ENCODE measurements around the gene EPB41L3.
"Not testable (repeated sequence)": the region's sequence is repeated elsewhere in the genome, so short reads cannot be mapped to it uniquely, and the experiment has no call there.

The EPB41L3 gene

DNA sequence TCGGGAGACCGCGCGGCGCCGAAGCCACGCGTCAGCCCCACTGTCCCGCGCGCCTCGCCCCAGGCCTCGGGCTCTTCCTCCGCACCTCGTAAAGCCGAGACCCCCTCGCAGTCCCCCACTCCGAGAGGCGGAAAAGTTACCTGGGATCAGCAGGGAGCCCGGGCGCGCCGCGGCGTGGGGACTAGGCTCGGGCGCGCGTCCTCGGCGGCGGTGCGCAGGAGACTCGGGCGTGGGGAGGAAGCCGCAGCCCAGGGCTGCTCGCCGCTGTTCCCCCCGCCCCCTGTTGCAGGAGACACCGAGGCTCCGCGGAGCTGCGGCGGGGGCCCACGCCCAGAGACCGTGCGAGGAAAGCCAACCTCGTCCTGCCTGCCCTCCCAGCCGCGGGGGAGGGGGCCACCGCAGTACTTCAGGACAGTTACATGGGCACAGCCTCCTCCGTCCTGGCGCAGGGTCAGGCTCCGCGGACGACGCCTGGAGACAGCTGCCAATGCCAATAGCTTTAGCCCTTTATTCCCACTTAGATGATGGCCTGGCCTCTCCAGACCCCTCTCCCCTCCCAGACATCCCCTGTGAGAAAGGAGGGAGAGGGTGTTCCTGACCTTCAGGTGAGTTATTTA lies at the start of gene EPB41L3:
TSS of gene EPB41L3 (minus strand) at position 225 of the 617 bp plus-strand sequence. CDS start 54,814 bp downstream, outside the sequence.
- DNase-seq (no peak), ATAC-seq (no peak)
- Mint-ChIP-seq H3K36me3 (ENCODE audit: low read depth) (no peaks in the 10 kb centered on the region), H3K27me3 (peaks cover 46% of the 10 kb centered on the region), H3K4me3 (peak within 1 kb of the TSS; percentile 41), H3K4me1 (peaks cover 5% of the 10 kb centered on the region), H3K27ac (no peak within 1 kb of the TSS), H3K9me3 (no peaks in the 10 kb centered on the region)

DNA sequence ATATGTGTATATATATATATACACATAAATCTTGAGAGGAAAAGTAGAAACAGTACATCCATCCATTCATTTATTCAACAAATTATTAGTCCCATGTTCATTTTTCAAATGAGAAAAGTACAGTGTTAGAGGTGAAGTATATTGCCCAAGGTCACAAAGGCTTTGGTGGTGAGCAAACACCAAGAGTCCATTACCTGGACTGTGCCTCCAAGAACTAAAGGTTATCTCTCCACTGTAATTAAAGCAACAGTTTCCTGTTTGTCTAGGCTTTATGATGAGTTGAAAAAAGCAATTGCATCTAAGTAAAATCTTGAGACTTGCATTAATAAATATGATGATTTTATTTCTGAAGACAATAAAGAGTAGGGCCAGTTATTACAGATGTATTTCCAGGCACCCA lies 44.7 kb upstream of the EPB41L3 start:
- ATAC-seq (no peak), DNase-seq (no peak)
- Mint-ChIP-seq H3K4me1 (no peaks in the 10 kb centered on the region), H3K36me3 (ENCODE audit: low read depth) (peaks cover 1% of the 10 kb centered on the region), H3K27me3 (peaks cover 2% of the 10 kb centered on the region), H3K27ac (no peak overlapping the region), H3K9me3 (peaks cover 26% of the 10 kb centered on the region), H3K4me3 (no peak overlapping the region)

DNA sequence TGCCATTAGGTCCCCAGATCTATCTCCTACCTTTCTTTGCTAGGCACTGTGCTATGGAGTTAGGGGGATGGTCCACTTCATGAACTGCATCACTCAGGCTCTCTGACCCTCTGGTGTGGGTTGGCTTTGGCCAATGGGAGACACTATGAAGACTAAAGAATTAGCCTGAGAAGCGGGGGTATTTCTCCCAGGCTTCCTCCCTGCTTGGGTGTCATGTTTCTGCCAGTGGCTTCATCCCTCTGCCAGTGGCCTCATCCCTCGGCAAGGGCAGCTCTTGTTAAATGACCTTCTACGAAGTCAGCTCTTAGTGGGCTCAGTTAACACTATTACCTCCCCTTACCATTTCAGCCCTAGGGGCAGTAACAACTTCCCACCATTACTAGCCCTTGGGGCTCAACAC lies 41.9 kb upstream of the EPB41L3 start:
- DNase-seq (no peak), ATAC-seq (no peak)
- H3K27ac Mint-ChIP-seq = no peak overlapping the region
- H3K4me3 Mint-ChIP-seq = no peak overlapping the region
- H3K36me3 Mint-ChIP-seq (ENCODE audit: low read depth) = no peaks in the 10 kb centered on the region
- no peaks in the 10 kb centered on the region for H3K4me1 Mint-ChIP-seq
- H3K27me3 Mint-ChIP-seq = peaks cover 2% of the 10 kb centered on the region
- peaks cover 5% of the 10 kb centered on the region for H3K9me3 Mint-ChIP-seq

DNA sequence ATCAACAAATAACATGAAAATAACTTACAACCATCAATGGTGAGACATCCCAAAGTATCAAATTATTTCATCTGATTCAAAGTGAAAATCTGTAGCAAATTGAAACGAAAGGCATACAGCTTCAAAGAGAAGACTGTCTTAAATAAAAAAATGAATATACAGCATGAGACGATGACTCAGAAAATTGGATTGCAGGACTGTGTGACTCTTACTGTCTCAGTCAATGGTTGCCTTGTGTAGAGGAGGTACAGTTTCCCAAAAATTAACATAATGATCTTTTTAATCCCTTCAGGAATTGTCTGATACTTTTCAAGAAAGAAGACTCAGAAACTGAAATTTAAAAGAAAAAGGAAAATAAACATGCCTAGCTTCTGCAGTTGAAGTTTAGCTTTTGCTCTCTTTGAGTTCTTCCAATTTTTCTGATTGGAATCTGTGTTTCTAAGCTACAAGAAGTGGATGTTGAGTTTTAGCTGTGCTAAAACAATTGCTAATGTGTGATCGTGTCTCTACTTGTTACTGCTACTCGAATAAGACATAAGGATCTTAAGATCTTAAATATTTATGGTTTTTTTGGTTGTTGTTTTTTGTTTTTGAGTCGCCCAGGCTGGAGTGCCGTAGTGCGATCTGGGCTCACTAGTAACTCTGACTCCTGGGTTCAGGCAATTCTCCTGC lies 41.1 kb upstream of the EPB41L3 start:
- no peak overlapping the region for H3K27ac Mint-ChIP-seq
- no peaks in the 10 kb centered on the region for H3K9me3 Mint-ChIP-seq
- no peaks in the 10 kb centered on the region for H3K4me1 Mint-ChIP-seq
- peaks cover 4% of the 10 kb centered on the region for H3K27me3 Mint-ChIP-seq
- DNase-seq (no peak), ATAC-seq (no peak)
- H3K36me3 Mint-ChIP-seq (ENCODE audit: low read depth) = no peaks in the 10 kb centered on the region
- no peak overlapping the region for H3K4me3 Mint-ChIP-seq

DNA sequence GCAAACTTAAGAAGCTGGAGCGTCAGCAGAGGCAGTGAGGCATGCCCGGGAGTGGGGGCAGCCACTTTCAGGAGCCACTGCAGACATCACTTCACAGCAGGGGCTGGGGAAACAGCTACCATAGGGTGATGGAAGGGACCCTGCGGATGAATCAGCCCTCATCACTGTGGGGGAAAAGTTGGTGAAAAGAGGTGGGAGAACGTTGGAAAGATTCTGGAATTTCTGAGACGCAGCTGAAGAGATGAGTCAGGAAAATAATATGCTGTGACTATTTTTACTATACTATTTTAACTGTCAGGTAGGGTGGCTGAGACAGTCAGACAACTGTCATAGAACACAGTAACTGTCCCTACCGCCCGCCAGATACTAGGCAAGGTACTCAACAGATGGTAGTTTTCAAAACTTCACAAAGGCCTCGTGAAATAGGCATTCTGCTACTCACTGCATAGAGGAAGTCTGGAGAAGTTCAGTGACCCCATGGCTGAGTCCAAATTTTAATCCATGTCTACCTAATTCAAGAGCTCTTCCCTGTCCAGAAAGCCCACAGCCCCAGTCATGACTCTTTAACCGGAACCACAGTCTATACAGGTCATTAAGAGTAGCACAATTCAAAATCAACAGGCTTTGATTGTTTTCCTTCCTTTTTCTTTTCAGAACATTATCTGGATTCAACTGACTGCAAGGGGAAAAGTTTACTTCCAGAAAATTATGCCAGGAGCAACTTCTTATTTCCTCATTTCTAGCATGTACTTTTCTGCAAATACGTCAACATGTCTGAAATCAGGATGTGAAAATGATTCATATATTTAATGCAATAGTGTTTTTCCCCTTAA lies 39.3 kb upstream of the EPB41L3 start:
- Mint-ChIP-seq H3K4me3 (no peak overlapping the region), H3K4me1 (no peaks in the 10 kb centered on the region), H3K27me3 (peaks cover 5% of the 10 kb centered on the region), H3K27ac (no peak overlapping the region), H3K36me3 (ENCODE audit: low read depth) (no peaks in the 10 kb centered on the region), H3K9me3 (no peaks in the 10 kb centered on the region)
- no peak for ATAC-seq
- no peak for DNase-seq

DNA sequence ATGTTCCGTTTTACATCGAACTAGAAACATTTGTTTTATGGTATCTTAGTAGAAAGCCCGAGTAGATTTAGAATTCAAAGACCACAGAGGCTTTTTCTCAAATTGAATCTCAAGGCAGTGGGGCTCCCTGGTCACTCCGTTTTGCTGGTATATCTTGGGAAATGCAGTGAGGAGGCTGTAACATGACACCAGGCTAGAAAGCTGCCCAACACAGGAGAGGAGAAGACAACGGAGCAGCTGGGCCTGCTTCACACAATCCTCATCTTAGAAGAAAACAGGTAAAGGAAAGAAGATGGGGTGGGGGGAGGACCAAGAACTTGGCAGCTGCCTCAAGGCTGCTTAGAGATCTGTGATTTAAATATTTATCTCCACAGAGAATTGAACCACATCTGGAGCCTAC lies 38.3 kb upstream of the EPB41L3 start:
- no peaks in the 10 kb centered on the region for H3K4me1 Mint-ChIP-seq
- H3K36me3 Mint-ChIP-seq (ENCODE audit: low read depth) = no peaks in the 10 kb centered on the region
- no peak for DNase-seq
- no peak overlapping the region for H3K4me3 Mint-ChIP-seq
- peaks cover 5% of the 10 kb centered on the region for H3K27me3 Mint-ChIP-seq
- no peaks in the 10 kb centered on the region for H3K9me3 Mint-ChIP-seq
- ATAC-seq = no peak
- H3K27ac Mint-ChIP-seq = no peak overlapping the region

DNA sequence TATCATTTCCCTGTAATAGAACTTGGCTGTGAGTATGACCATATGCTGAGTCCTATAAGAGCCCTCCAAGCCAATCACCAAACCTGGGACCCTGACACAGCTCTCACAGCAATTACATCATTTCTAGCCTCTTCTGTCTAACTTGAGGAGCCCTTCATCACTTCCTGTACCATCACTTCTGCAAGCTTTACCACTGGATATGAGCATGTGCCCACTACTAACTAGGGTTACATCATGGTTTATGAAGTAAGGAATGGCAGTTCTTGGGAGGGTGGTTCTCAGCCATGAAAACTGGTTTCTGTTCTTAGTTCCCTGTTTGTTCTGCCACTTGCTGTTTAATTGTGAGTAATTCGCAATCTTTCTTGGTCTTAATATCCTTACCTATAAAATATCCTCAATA lies 31.0 kb upstream of the EPB41L3 start:
- Mint-ChIP-seq H3K4me3 (no peak overlapping the region), H3K9me3 (no peaks in the 10 kb centered on the region), H3K4me1 (no peaks in the 10 kb centered on the region), H3K36me3 (ENCODE audit: low read depth) (no peaks in the 10 kb centered on the region), H3K27me3 (peaks cover 5% of the 10 kb centered on the region), H3K27ac (no peak overlapping the region)
- DNase-seq (no peak), ATAC-seq (no peak)

DNA sequence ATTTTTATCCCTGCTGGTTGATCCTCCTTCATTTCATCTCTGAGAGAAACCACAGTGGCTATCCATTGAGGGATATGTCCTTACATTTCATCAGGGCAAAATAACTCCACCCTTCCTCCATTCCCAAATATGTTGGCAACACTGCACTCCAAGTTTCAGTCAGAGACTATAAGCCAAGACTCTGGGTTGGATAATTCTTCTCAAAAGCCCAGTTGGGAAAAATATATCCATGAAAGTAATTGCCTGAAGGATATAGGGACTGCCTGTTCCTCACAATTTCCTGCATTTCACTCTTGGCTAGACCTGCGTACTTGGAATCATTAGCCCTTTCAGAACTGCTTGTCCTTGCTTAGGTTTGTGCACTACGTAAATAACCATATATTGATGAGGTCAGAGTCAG lies 27.9 kb upstream of the EPB41L3 start:
- no peak for DNase-seq
- no peak overlapping the region for H3K4me3 Mint-ChIP-seq
- H3K36me3 Mint-ChIP-seq (ENCODE audit: low read depth) = no peaks in the 10 kb centered on the region
- no peak overlapping the region for H3K27ac Mint-ChIP-seq
- H3K4me1 Mint-ChIP-seq = no peaks in the 10 kb centered on the region
- no peaks in the 10 kb centered on the region for H3K9me3 Mint-ChIP-seq
- peaks cover 5% of the 10 kb centered on the region for H3K27me3 Mint-ChIP-seq
- ATAC-seq = no peak

DNA sequence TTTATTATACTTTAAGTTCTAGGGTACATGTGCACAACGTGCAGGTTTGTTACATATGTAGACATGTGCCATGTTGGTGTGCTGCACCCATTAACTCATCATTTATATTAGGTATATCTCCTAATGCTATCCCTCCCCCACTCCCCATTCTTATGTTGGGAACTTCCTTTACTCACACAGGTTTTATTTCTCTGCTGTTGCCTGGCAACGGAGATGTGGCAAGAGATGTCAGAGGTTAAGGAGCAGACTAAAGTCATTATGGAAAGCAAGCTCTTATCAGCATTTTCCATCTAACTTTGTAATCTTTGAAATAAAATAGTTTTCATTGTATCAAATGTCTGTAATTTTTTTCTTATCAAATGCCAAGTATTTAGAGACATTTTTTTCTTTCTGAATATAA lies 26.8 kb upstream of the EPB41L3 start:
- H3K4me1 Mint-ChIP-seq, ATAC-seq: not testable (repeated sequence)

DNA sequence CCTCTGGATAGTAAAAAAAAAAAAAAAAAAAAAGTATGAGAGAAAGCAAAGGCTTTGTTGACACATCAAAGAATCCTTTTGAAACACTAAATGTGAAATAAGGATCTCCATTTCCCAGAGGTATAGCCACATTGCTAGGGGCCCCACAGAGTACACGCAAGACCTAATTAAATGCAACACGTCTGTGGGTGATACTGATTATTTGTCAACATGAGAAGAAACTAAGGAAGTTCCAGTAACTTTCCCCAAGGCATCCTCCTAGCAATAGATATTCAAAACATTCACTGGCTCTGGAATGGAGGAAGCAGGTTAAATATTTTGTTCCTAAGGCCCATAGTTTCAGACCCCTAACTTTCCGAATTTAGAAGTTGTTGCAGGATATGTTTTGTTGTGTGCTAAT lies 24.6 kb upstream of the EPB41L3 start:
- no peak for DNase-seq
- ATAC-seq = no peak
- Mint-ChIP-seq H3K4me3 (no peak overlapping the region), H3K27me3 (no peaks in the 10 kb centered on the region), H3K9me3 (no peaks in the 10 kb centered on the region), H3K36me3 (ENCODE audit: low read depth) (no peaks in the 10 kb centered on the region), H3K27ac (no peak overlapping the region), H3K4me1 (no peaks in the 10 kb centered on the region)

More for the DNA sequence above, 26.8 kb upstream of the EPB41L3 start:
- not testable (repeated sequence) for H3K36me3 Mint-ChIP-seq (ENCODE audit: low read depth); H3K9me3 Mint-ChIP-seq; H3K4me3 Mint-ChIP-seq; H3K27me3 Mint-ChIP-seq; H3K27ac Mint-ChIP-seq; DNase-seq

DNA sequence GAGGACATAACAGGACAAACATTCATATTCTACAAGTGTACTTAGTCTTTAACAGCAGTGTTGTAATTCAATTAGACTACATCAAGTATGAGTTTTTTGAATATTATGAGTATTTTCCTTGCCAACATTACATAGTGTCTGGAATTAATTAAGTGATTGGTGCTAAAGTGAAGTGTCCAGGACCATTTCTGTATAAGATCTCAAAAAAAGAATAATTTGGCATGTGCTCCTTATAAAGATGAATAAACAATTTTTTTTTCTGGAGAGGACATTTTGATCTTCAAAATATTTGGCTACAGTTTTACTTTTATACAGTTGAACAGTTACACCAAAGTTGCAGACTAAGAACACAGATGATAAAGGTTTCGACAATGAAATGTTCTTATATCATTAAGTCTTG lies 15.1 kb upstream of the EPB41L3 start:
- H3K27me3 Mint-ChIP-seq = peaks cover 5% of the 10 kb centered on the region
- no peak for DNase-seq
- no peak overlapping the region for H3K27ac Mint-ChIP-seq
- no peaks in the 10 kb centered on the region for H3K36me3 Mint-ChIP-seq (ENCODE audit: low read depth)
- H3K9me3 Mint-ChIP-seq = no peaks in the 10 kb centered on the region
- no peaks in the 10 kb centered on the region for H3K4me1 Mint-ChIP-seq
- ATAC-seq = no peak
- H3K4me3 Mint-ChIP-seq = no peak overlapping the region

DNA sequence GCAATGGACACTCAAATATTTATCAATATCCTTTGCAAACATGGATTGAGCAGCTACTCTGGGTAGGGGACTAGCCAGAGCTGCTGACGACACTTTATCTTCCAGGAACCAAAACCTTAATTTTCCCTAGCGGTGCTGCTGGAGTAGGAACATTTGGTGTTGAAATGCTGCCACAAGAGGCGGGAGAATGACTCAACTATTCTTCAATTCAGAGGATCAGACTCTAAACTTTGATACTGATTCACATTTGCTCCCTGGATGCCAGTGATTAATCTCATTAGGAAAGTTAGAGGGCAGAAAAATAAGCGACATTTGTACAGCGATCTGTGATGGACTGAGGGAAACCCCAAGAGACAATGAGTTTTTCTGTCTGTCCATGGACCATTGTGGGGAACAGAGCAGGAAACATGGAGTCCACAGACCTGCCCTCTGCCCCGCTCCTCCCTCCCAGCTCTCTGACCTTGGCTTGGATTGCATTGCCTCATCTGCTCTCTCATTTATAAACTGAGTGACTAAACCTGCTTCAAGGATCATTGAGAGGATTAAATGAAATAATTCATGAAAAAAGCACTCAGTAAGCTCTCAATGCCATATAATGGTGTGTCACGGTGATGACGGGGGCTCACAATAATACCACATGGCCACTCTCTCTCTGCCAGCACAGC lies 12.6 kb upstream of the EPB41L3 start:
- DNase-seq = no peak
- Mint-ChIP-seq H3K4me3 (no peak overlapping the region), H3K27ac (no peak overlapping the region), H3K9me3 (no peaks in the 10 kb centered on the region), H3K4me1 (no peaks in the 10 kb centered on the region), H3K27me3 (peaks cover 7% of the 10 kb centered on the region), H3K36me3 (ENCODE audit: low read depth) (no peaks in the 10 kb centered on the region)
- ATAC-seq = no peak

DNA sequence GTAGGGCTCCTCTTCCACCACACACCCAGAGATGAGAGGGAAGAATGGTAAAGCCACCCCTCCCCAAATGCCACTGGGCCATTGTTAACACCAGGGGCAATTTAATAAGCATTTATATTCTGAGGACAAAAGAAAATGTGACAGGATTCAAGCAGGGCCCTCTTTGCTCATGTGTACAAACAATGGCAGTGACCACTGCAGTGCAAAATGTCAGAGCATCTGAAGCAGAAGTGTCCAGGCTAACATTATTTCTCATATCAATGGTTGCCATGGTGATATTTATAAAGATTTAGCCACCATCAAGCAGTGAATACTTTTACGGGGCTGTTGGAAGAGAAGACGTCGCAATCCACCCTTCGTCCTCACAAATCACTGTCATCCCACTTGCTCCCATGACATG lies 10.8 kb upstream of the EPB41L3 start:
- ATAC-seq (no peak), DNase-seq (no peak)
- Mint-ChIP-seq H3K4me3 (no peak overlapping the region), H3K4me1 (no peaks in the 10 kb centered on the region), H3K36me3 (ENCODE audit: low read depth) (no peaks in the 10 kb centered on the region), H3K27ac (no peak overlapping the region), H3K9me3 (no peaks in the 10 kb centered on the region), H3K27me3 (peaks cover 7% of the 10 kb centered on the region)

DNA sequence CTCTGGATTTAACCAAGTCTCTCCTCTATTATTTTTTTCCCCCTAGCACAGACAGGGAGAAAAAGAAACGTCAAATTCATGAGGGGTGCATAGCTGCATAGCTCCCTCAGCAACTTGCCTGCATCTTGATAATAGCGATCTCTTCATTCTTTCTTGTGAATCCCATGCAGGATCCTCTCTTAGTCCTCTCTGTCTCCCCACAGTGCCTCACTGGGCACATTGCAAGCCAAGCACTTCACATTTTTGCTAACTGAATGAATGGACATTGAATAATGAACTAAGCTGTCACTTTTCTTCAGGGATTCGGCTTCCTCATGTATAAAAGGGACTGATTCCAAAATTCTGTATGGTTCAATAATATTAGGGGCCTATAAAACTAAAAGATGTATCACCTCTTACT lies 2.9 kb upstream of the EPB41L3 start:
- Mint-ChIP-seq H3K4me1 (peaks cover 5% of the 10 kb centered on the region), H3K27me3 (peaks cover 34% of the 10 kb centered on the region), H3K9me3 (no peaks in the 10 kb centered on the region), H3K4me3 (no peak overlapping the region), H3K27ac (no peak overlapping the region), H3K36me3 (ENCODE audit: low read depth) (no peaks in the 10 kb centered on the region)
- no peak for ATAC-seq
- no peak for DNase-seq
